Right lobe of liver (tissue), 4 donors: Measurements from ENCODE around the gene RGS13.

Experiments used
- POLR2A ChIP-seq: fragments of 450-650 bp; IDR thresholded peaks from one replicate; pipeline ENCODE4 v1.6.1; 2017; ENCODE audit warnings: antibody characterized with exemption, mild to moderate bottlenecking
- TF ChIP-seq, protein P1 (sequence below), 4 donors: fragments of 200-600 bp in 3 of 4; fragments of 450-650 bp in 1 of 4; IDR thresholded peaks; one replicate each; pipeline versions ENCODE4 v1.5.1 to v1.8.0; 2016 to 2022; ENCODE audit warnings: antibody characterized with exemption in 4 of 4, mild to moderate bottlenecking in 2 of 4
- donor health status: DM: no; HTN: no; CAD: no.
- donor health status: DM: no; HTN: no; CAD: no.
- donor health status: DM: no; HTN: yes; CAD: no.

DNA sequence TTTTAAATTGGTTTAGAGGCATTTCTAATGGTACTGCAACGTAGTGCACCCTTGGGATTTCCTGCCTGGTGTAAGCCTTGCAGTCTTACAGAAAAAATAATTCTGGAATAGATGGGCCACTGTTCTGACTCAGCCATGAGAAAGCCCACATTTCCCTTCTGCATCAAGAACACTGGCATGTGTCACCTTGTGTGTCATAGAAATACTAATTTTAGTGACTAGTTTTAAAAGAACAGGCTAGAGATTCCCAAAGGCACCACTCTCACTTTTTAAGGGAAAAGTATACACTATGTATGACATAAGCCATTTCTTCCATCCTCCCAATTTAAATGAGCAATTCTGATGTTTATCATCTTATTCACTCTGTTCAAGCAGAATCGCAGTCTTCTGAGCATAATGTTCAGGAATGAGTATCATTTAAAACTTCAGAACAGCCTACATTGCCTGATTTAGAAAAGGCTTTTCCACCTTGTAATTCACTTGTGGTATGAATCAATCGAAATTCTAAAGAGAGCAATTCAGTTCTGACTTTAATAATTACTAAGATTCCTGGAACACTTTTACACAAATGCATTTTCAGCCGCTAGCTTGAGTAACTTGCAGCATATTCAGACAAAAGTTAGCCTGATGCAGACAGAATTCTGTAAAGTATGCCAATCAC, 18.8 kb downstream of the RGS13 start:
- TF ChIP-seq, protein P1, sequence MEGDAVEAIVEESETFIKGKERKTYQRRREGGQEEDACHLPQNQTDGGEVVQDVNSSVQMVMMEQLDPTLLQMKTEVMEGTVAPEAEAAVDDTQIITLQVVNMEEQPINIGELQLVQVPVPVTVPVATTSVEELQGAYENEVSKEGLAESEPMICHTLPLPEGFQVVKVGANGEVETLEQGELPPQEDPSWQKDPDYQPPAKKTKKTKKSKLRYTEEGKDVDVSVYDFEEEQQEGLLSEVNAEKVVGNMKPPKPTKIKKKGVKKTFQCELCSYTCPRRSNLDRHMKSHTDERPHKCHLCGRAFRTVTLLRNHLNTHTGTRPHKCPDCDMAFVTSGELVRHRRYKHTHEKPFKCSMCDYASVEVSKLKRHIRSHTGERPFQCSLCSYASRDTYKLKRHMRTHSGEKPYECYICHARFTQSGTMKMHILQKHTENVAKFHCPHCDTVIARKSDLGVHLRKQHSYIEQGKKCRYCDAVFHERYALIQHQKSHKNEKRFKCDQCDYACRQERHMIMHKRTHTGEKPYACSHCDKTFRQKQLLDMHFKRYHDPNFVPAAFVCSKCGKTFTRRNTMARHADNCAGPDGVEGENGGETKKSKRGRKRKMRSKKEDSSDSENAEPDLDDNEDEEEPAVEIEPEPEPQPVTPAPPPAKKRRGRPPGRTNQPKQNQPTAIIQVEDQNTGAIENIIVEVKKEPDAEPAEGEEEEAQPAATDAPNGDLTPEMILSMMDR (IDR thresholded peaks at IDR 0.05): no peak
- no peak for TF ChIP-seq POLR2A
